ENCODE data around the gene ACTA2.

ACTA2 gene

GRCh38 chr10:88952647-88953111 lies at the start of gene ACTA2:
ACTA2 (minus strand) TSS chr10:88952773; CDS start chr10:88948930, 3,843 bp downstream.
- in situ Hi-C loops (cut with MboI; ENCODE audit: low sequenced_read_pairs) = no loop called here

- in situ Hi-C loops (cut with MboI; ENCODE audit: low sequenced_read_pairs) = no loop called here
These were observed 49.1 kb upstream of the ACTA2 start for GRCh38 chr10:89001729-89002072.

GRCh38 chr10:89001024-89001728 lies 48.6 kb upstream of the ACTA2 start:
- in situ Hi-C loops (cut with MboI; ENCODE audit: low sequenced_read_pairs) = no loop called here

- in situ Hi-C loops (cut with MboI; ENCODE audit: low sequenced_read_pairs) = no loop called here
These were observed 47.1 kb upstream of the ACTA2 start for GRCh38 chr10:88999625-89000024.

GRCh38 chr10:88996927-88997326 lies 44.4 kb upstream of the ACTA2 start:
- in situ Hi-C loops (cut with MboI; ENCODE audit: low sequenced_read_pairs) = no loop called here

GRCh38 chr10:88995156-88995876 lies 42.7 kb upstream of the ACTA2 start:
- in situ Hi-C loops (cut with MboI; ENCODE audit: low sequenced_read_pairs) = no loop called here

GRCh38 chr10:88994019-88994418 lies 41.4 kb upstream of the ACTA2 start:
- in situ Hi-C loops (cut with MboI; ENCODE audit: low sequenced_read_pairs) = no loop called here

- in situ Hi-C loops (cut with MboI; ENCODE audit: low sequenced_read_pairs) = no loop called here
These were observed 40.5 kb upstream of the ACTA2 start for GRCh38 chr10:88992921-88993524.

- in situ Hi-C loops (cut with MboI; ENCODE audit: low sequenced_read_pairs) = no loop called here
These were observed 39.3 kb upstream of the ACTA2 start for GRCh38 chr10:88991899-88992320.

GRCh38 chr10:88991161-88991898 lies 38.8 kb upstream of the ACTA2 start:
- in situ Hi-C loops (cut with MboI; ENCODE audit: low sequenced_read_pairs) = no loop called here

- in situ Hi-C loops (cut with MboI; ENCODE audit: low sequenced_read_pairs) = no loop called here
These were observed 38.0 kb upstream of the ACTA2 start, which contains the start of gene FAS for GRCh38 chr10:88990384-88991160. FAS (plus strand) TSS chr10:88990798; CDS start chr10:88990877, 79 bp downstream.

GRCh38 chr10:88989824-88990383 lies 37.3 kb upstream of the ACTA2 start:
- in situ Hi-C loops (cut with MboI; ENCODE audit: low sequenced_read_pairs) = no loop called here

GRCh38 chr10:88989423-88989822 lies 36.9 kb upstream of the ACTA2 start:
- in situ Hi-C loops (cut with MboI; ENCODE audit: low sequenced_read_pairs) = no loop called here

- in situ Hi-C loops (cut with MboI; ENCODE audit: low sequenced_read_pairs) = no loop called here
These were observed 35.3 kb upstream of the ACTA2 start for GRCh38 chr10:88987840-88988239.

GRCh38 chr10:88987243-88987725 lies 34.7 kb upstream of the ACTA2 start:
- in situ Hi-C loops (cut with MboI; ENCODE audit: low sequenced_read_pairs) = no loop called here

- in situ Hi-C loops (cut with MboI; ENCODE audit: low sequenced_read_pairs) = no loop called here
These were observed 34.1 kb upstream of the ACTA2 start for GRCh38 chr10:88986549-88987242.

GRCh38 chr10:88984525-88984924 lies 32.0 kb upstream of the ACTA2 start:
- in situ Hi-C loops (cut with MboI; ENCODE audit: low sequenced_read_pairs) = no loop called here

- in situ Hi-C loops (cut with MboI; ENCODE audit: low sequenced_read_pairs) = no loop called here
These were observed 31.4 kb upstream of the ACTA2 start for GRCh38 chr10:88983939-88984338.

- in situ Hi-C loops (cut with MboI; ENCODE audit: low sequenced_read_pairs) = no loop called here
These were observed 30.6 kb upstream of the ACTA2 start for GRCh38 chr10:88983206-88983605.
